Stomach (tissue), 9 donors: ENCODE measurements around the gene PTPRD. TPM values are rescaled to one million over a fixed set of nuclear protein-coding genes. Genes with fewer than 3 reads are reported as not detected.

Source experiments
- DNase-seq, 2 donors: peaks; one replicate each; pipeline versions ENCODE4 v3.0.0 to v3.0.0-alpha.2; 2013 to 2019
- H3K27ac ChIP-seq, 5 donors: fragments of 200-600 bp in 4 of 5; sonication (generic) in 4 of 5; one replicate each; pipeline ENCODE4 v1.5.1; 2013 to 2019; ENCODE audit warnings: mild to moderate bottlenecking in 1 of 5, moderate library complexity in 1 of 5
- H3K27me3 ChIP-seq, 3 donors: fragments of 200-600 bp; sonication (generic); one replicate each; pipeline ENCODE4 v1.5.1; 2017 to 2019; ENCODE audit warnings: mixed run types in 1 of 3
- H3K36me3 ChIP-seq, 4 donors: fragments of 200-600 bp; sonication (generic); 1 replicate in 3 of 4; 2 replicates in 1 of 4; pipeline ENCODE4 v1.5.1; 2016 to 2019
- H3K4me1 ChIP-seq, 4 donors: fragments of 200-600 bp; sonication (generic); one replicate each; pipeline ENCODE4 v1.5.1; 2016 to 2019
- H3K4me3 ChIP-seq, 4 donors: fragments of 200-600 bp; sonication (generic) in 3 of 4; one replicate each; pipeline ENCODE4 v1.5.1; 2016 to 2019; ENCODE audit warnings: mild to moderate bottlenecking in 1 of 4
- H3K9me3 ChIP-seq, 4 donors: fragments of 200-600 bp; sonication (generic); one replicate each; pipeline ENCODE4 v1.5.1; 2016 to 2019
- EP300 ChIP-seq: sonication (generic); formaldehyde crosslinking; IDR thresholded peaks from one replicate; pipeline ENCODE4 v1.6.1; 2017; ENCODE audit warnings: antibody characterized with exemption
- POLR2A ChIP-seq, 4 donors: fragments of 450-650 bp; IDR thresholded peaks; one replicate each; pipeline ENCODE4 v1.6.1; 2016; ENCODE audit warnings: antibody characterized with exemption in 4 of 4, control low read depth in 2 of 4, mild to moderate bottlenecking in 1 of 4, moderate library complexity in 1 of 4
- POLR2AphosphoS5 ChIP-seq, 3 donors: sonication (generic); formaldehyde crosslinking; IDR thresholded peaks; one replicate each; pipeline ENCODE4 v1.6.1; 2016; ENCODE audit warnings: antibody characterized with exemption in 3 of 3
- WGBS, 5 donors: extraction: QIAGEN DNeasy Blood & Tissue Kit in 3 of 5; methylation state at CpG; one replicate each; pipeline versions ENCODE4 v1.1.5 to v1.1.7; 2013 to 2018; 5-methylcytosine and 5-hydroxymethylcytosine counted together
- intact Hi-C: fragments of 100-400 bp; cut with DNase I; formaldehyde crosslinking; loops from one replicate; pipeline ENCODE4 v1.15.1; 2023; ENCODE audit warnings: low total_unique reads
- polyA plus RNA-seq, 3 donors: library from polyadenylated mRNA; stranded (reverse); fragments of 200-250 nt; gene quantifications; one replicate each; pipeline ENCODE4 v1.2.3, GENCODE V29; 2013
- total RNA-seq, 5 donors: library from RNA; depleted of rRNA; stranded (reverse); fragments of >200 nt; gene quantifications; one replicate each; pipeline versions ENCODE4 v1.1.0 to v1.2.3, GENCODE V29; 2014 to 2016
- TF ChIP-seq, protein P1 (sequence below), 7 experiments: fragments of 450-650 bp in 4 of 7; fragments of 200-600 bp in 3 of 7; sonication (generic) in 3 of 7; IDR thresholded peaks; one replicate each; pipeline ENCODE4 v1.5.1; 2016 to 2019; ENCODE audit warnings: antibody characterized with exemption in 7 of 7, control low read depth in 2 of 7, mild to moderate bottlenecking in 1 of 7
- donor health status: healthy with polysubstance abuse.
- donor health status: Bipolar disorder and iron deficiency.
- donor health status: healthy.

Gene PTPRD
- total and polyA plus RNA-seq, 8 donors: 0.12 to 53.1 (median 1.2) TPM

GRCh38 chr9:8389531-8389930 is 2223.3 kb downstream of the PTPRD start:
- whole genome bisulfite sequencing, 5 donors: 78 to 93% (median 82%) methylated on average over 3 of the region's 3 CpGs
- H3K4me1 ChIP-seq: no peaks in the 10 kb centered on the region

DNA sequence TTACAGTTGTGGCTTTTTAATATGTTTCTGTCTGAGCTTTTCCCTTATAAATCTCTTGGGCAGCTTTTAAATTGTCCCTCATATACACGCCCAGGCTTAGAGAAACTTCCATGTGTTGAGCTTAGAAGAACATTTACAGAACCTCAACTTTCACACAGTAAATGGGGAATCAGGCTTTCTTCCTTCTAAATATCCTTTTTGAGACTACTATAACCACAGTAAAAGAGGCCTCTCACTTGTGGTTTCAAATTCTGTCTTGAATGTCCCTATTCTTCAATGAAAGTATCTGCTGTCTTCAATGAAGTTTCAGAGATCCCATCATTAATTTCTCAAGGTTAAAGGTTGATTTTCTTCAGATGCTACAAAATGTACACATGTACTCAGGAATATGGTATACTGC is 2224.7 kb downstream of the PTPRD start:
- TF ChIP-seq POLR2A (IDR thresholded peaks at IDR 0.05) (no peak), POLR2AphosphoS5 (IDR thresholded peaks at IDR 0.05) (no peak), EP300 (no peak)
- TF ChIP-seq, protein P1, sequence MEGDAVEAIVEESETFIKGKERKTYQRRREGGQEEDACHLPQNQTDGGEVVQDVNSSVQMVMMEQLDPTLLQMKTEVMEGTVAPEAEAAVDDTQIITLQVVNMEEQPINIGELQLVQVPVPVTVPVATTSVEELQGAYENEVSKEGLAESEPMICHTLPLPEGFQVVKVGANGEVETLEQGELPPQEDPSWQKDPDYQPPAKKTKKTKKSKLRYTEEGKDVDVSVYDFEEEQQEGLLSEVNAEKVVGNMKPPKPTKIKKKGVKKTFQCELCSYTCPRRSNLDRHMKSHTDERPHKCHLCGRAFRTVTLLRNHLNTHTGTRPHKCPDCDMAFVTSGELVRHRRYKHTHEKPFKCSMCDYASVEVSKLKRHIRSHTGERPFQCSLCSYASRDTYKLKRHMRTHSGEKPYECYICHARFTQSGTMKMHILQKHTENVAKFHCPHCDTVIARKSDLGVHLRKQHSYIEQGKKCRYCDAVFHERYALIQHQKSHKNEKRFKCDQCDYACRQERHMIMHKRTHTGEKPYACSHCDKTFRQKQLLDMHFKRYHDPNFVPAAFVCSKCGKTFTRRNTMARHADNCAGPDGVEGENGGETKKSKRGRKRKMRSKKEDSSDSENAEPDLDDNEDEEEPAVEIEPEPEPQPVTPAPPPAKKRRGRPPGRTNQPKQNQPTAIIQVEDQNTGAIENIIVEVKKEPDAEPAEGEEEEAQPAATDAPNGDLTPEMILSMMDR (IDR thresholded peaks at IDR 0.05): no peak
- intact Hi-C loops: no loop called here
- H3K27ac ChIP-seq: no peak overlapping the region
- H3K9me3 ChIP-seq: no peaks in the 10 kb centered on the region
- peaks cover 0 to 4% (median 0%) of the 10 kb centered on the region in 4 donors for H3K4me1 ChIP-seq
- no peak for DNase-seq
- H3K27me3 ChIP-seq: no peaks in the 10 kb centered on the region
- 81 to 89% (median 84%) methylated on average over 1 of the region's 1 CpG for WGBS, 5 donors
- no peaks in the 10 kb centered on the region for H3K36me3 ChIP-seq
- no peak overlapping the region for H3K4me3 ChIP-seq

More at GRCh38 chr9:8389531-8389930, 2223.3 kb downstream of the PTPRD start:
- intact Hi-C loops: no loop called here
- no peak for TF ChIP-seq POLR2AphosphoS5 (IDR thresholded peaks at IDR 0.05)
- TF ChIP-seq, protein P1 (IDR thresholded peaks at IDR 0.05): no peak
- TF ChIP-seq POLR2A (IDR thresholded peaks at IDR 0.05): no peak
- no peak for TF ChIP-seq EP300
- H3K9me3 ChIP-seq: no peaks in the 10 kb centered on the region
- H3K27me3 ChIP-seq: no peaks in the 10 kb centered on the region
- no peak for DNase-seq
- H3K27ac ChIP-seq: no peak overlapping the region
- no peak overlapping the region for H3K4me3 ChIP-seq
- no peaks in the 10 kb centered on the region for H3K36me3 ChIP-seq

- TF ChIP-seq POLR2AphosphoS5 (IDR thresholded peaks at IDR 0.05): no peak
- no peak for TF ChIP-seq POLR2A (IDR thresholded peaks at IDR 0.05)
- DNase-seq: no peak
- intact Hi-C loops: no loop called here
- Histone ChIP-seq H3K27me3 (no peaks in the 10 kb centered on the region), H3K36me3 (no peaks in the 10 kb centered on the region), H3K9me3 (no peaks in the 10 kb centered on the region), H3K4me1 (peaks cover 0 to 16% (median 0%) of the 10 kb centered on the region in 4 donors), H3K4me3 (no peak overlapping the region), H3K27ac (no peak overlapping the region)
- WGBS, 5 donors: 77 to 86% (median 84%) methylated on average over 3 of the region's 3 CpGs
These were observed 2228.7 kb downstream of the PTPRD start for GRCh38 chr9:8384091-8384490.

DNA sequence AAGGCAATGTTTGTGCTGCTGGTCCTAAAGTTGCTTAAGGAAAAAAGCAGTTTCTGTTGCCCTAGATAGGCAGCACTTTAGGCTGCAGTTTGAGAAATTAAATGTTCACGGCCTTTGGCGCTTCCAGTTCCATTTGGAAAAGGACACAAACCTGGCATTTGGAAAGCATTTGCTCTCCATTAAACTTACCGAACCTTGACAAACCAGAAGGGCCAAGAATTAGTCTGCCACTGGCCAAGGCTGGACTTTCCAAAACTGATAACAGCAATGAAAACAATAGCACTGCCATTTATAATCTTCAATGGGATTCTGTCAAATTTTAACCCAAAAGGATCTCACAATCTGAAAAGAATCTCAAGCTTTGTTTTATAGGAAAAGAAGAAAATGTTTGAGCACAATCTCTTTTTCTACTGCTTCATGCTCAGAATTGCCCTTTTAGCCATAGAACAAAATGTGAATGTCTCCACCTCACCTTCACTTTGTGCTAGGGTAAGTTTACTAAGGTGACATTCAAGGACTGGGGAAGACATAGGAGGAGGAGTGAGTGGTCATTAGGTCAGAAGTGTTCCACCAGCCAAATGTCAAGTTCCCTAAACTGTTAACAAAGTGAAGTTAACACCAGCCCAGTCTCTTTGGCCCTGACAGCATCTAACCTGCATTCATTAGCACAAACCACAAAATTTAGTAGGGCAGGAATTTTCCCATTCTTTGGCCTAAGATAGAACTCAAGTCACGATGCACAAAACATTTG is 2229.8 kb downstream of the PTPRD start:
- no peak overlapping the region for H3K27ac ChIP-seq
- no peaks in the 10 kb centered on the region for H3K9me3 ChIP-seq
- no peaks in the 10 kb centered on the region for H3K36me3 ChIP-seq
- DNase-seq: no peak
- no peaks in the 10 kb centered on the region for H3K27me3 ChIP-seq
- intact Hi-C loops: no loop called here
- 37 to 57% (median 51%) methylated on average over 4 of the region's 4 CpGs for WGBS, 5 donors
- H3K4me1 ChIP-seq: peaks cover 0 to 16% (median 0%) of the 10 kb centered on the region in 4 donors
- H3K4me3 ChIP-seq: no peak overlapping the region
- TF ChIP-seq POLR2AphosphoS5 (IDR thresholded peaks at IDR 0.05) (no peak), POLR2A (IDR thresholded peaks at IDR 0.05) (no peak), EP300 (no peak)
- TF ChIP-seq, protein P1 (IDR thresholded peaks at IDR 0.05): no peak

GRCh38 chr9:8382266-8382665 is 2230.5 kb downstream of the PTPRD start:
- no peak for TF ChIP-seq POLR2AphosphoS5 (IDR thresholded peaks at IDR 0.05)
- TF ChIP-seq, protein P1 (IDR thresholded peaks at IDR 0.05): no peak
- no peak for TF ChIP-seq EP300
- no peak for TF ChIP-seq POLR2A (IDR thresholded peaks at IDR 0.05)
- WGBS, 5 donors: 33 to 90% (median 64%) methylated on average over 1 of the region's 1 CpG

More at GRCh38 chr9:8382266-8382665, 2230.5 kb downstream of the PTPRD start:
- no peak overlapping the region for H3K27ac ChIP-seq
- H3K36me3 ChIP-seq: no peaks in the 10 kb centered on the region
- H3K9me3 ChIP-seq: no peaks in the 10 kb centered on the region
- no peak overlapping the region for H3K4me3 ChIP-seq
- H3K4me1 ChIP-seq: peaks cover 0 to 16% (median 0%) of the 10 kb centered on the region in 4 donors
- intact Hi-C loops: no loop called here
- DNase-seq: no peak
- no peaks in the 10 kb centered on the region for H3K27me3 ChIP-seq
